HS-27A (cell line): ENCODE results near the gene H3-3A.

Source experiments
- DNase-seq: peaks from one replicate; pipeline ENCODE4 v3.0.0-alpha.2; 2012; ENCODE audit warnings: low read depth, missing footprints

H3-3A gene

GRCh38 chr1:226062558-226063223, at the start of gene H3-3A:
H3-3A (plus strand) TSS chr1:226062716; CDS start chr1:226064352, 1,636 bp downstream.
- peak; percentile 50 for DNase-seq

DNA sequence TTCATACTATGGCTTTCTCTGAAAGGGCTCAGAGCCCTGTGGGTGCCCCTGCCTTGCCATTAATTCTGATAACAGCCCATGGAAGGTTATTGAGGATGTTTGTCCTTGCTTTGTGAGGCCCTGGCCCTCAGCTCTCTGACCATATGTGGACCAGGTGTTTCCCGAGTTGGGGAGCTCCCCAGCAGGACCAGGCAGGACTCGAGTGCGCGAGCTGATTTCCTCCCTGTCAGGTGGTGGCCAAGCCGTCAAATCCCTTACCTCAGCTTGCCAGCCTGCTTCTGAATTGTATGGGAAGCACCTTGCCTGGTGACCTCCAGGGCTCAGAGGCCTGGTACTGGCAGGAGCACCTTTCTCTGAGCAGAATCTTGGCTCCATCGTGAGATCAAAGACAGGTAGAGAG, 45.4 kb upstream of the H3-3A start:
- no peak for DNase-seq

DNA sequence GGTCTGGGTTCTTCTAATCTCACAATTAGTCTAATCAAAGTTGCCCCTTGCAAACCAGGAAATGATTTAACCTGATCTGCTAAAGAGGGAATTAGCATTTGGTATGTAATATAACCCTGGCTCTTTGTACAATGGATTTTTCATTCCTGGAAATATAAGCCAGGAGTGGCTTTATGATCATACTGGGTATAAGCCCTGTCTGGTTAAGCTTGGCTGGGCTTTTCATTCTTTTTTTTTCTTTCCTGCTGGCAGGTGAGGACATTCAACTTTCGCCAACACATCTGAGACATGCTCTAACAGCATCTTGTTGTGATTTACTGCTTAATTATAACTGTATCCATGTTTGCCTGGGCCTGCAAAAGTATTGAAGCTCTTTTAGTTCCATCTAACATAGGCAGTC, 42.9 kb upstream of the H3-3A start:
- DNase-seq = no peak

DNA sequence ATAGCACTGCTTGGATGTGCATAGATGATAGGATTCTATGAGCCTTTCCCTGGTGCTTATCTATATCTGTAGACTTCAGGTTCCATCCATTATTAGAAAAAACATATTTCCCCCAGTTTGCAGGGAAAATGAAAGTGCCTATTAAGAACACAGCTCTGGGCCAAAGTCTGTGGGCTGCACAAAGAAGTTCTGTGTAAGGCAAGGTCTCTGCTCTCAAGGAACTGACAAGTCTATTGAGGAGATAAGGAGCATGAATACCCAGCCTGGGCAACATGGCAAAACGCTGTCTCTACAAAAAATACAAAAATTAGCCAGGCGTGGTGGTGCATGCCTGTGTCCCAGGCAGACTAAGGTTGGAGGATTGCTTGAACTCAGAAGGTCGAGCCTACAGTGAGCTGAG, 41.1 kb upstream of the H3-3A start:
- DNase-seq = no peak

- DNase-seq = no peak
Measured at GRCh38 chr1:226021801-226022200, 40.7 kb upstream of the H3-3A start.

DNA sequence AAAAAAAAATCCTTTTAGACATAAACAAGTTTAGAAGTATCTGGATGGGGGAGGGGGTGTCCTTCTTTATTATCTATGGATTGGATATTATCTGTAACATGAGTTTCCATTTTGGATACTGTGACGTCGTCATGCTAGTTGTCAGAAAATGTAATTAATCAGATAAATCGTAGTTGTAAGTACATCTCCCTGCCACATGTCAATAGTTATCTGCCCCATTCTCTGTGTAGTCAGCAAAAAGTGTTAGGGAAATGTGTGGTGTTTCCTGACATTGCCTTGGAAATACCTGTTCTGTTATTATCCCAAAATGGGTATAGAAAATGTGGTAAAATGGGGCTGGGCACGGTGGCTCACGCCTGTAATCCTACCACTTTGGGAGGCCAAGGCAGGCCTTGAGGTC, 38.8 kb upstream of the H3-3A start:
- no peak for DNase-seq

DNA sequence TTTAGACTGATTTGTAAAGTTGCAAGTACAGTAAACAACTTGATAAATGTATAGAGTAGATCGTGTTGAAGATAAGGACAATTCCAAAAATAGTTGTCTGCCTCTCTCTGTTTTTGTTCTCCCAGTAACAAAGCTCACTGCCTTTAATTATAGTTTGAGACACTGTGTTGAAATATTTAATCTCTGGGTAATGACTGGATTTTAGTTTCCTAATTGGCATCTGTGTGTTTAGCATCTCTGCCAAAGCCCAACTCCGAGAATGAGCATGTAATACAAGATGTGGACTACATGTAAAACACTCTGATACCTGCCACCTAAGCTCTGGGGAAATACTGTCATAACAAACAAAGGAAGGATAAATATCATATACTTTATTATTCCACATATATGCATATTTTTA, 35.7 kb upstream of the H3-3A start:
- DNase-seq = no peak

- DNase-seq = no peak
Measured at GRCh38 chr1:226027538-226028217, 34.8 kb upstream of the H3-3A start.

DNA sequence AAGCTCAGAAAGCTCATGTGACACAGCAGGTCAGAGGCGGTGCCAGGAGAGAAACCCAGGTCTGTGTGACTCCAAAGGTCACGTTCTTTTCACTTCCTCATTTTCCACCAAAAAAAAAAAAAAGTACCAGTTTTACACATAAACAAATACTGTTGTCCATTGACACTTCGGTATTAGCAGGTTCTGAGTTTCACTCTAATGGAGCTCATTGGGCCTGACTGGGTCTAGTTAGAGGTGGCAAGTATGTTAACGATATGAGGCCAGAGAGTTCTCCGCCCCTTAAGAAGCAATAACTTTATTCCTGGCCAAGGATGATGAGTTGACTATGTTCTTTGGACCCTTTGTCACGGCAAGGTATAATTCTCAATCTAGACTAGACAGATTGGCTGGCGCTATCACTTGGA, 33.4 kb upstream of the H3-3A start:
- DNase-seq = no peak

- DNase-seq = no peak
Measured at GRCh38 chr1:226029568-226030225, 32.8 kb upstream of the H3-3A start.

DNA sequence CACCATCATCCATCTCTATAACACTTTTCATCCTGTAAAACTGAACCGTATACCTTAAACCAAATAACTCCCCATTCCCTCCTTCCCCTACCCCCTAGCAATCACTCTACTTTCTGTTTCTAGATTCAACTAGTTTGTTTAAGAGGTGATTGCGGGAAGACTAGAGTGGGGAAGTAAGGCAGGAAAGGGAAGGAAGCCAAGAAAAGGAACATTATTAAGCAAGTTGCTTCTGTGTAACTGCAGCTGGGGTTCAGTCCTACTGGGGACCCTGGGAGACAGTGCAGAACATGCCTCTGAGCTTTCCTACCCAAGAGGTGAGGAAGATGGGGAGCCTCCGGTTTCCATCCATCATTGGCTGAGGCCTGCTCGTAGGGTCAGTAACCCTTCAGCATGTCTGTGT, 28.9 kb upstream of the H3-3A start:
- DNase-seq = no peak

DNA sequence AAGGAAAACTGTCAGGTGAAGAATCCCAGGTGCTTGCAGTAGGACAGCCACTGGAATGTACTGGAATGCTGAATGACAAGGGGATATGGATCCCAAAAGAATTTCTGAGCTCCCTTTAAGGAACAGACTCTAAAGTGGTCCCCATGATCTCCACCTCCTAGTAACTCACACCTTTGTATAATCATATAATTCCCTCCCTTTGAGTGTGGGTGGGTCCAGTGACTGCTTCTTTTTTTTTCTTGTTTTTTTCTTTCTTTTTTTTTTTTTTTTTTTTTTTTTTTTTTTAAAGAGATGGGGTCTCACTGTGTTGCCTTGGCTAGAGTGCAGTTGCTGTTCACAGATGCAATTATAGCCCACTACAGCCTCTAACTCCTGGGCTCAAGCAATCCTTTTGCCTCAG, 28.5 kb upstream of the H3-3A start:
- no peak for DNase-seq

DNA sequence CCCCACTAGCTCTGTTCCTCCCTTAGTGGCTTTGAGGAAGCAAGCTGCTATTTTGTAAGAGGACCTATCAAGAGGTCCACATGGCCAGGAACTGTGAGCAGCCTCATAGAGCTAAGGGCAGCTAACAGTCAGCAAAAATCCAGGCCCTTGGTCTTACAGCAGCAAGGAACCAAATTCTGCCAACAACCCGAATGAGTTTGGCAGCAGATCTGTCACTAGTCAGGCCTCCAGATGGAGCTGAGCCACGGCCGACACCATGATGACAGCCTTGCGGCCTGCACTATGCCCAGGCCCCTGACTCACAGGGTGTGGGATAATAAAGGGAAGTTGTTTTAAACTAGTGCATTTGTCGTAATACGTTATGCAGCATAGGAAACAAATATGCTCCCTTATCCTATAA, 28.0 kb upstream of the H3-3A start:
- DNase-seq = no peak

GRCh38 chr1:226035915-226036314, 26.6 kb upstream of the H3-3A start:
- no peak for DNase-seq

DNA sequence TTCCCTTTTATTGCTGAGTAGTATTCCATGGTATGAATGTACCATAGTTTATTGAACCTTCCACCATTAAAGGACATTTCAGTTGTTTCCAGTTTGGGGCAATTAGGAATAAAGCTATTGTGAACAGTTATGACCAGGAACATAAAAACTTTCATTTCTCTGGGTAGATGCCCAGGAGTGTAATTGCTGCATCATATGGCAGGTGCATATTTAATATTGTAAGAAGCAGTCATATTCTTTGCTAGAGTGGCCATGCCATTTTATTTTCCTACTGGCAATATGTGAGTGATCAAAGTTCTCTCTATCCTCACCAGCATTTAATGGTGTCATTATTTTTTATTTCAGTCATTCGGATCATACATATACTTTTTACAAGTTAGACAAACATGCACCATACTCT, 23.9 kb upstream of the H3-3A start:
- DNase-seq = no peak

DNA sequence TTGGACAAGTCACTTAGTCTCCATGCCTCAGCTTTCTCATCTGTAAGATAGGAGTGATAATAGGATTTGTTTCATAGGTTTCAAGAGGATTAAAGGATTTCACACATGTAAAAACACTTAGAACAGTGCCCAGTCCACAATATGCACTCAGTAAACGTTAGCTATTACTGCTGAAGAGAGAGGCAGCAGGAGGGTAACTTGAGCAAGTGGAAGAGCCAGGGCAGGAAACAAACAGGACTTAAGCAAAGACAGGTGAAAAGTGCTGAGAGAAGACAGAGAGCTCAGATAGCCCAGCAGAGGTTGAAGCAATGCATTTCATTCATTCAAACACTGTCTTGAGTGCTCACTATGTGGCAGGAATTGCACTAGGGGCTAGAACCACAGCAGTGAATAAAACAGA, 21.1 kb upstream of the H3-3A start:
- no peak for DNase-seq

DNA sequence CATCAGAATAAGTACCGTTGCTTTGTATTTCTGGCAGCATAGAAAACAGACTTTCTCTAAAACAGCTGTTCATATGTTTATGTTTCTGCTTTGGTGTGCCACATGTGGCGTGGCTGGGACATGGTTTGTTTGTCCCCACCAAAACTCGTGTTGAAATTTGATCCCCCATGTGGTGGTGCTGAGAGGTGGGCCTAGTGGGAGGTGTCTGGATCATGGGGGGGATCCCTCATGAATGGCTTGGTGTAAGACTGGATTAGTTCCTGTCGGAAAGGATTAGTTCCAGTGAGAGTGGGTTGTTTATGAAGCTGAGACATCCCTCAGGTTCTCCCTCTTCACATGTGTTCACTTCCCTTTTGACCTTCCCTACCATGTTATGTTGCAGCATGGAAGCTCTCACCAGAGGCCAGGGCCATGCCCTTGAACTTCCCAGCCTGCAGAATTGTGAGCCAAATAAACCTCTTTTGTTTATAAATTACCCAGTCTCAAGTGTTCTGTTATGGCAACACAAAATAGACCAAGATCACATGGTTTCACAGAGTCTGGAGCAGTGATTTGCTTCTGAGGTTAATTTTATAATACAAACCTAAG, 17.9 kb upstream of the H3-3A start:
- DNase-seq = no peak

DNA sequence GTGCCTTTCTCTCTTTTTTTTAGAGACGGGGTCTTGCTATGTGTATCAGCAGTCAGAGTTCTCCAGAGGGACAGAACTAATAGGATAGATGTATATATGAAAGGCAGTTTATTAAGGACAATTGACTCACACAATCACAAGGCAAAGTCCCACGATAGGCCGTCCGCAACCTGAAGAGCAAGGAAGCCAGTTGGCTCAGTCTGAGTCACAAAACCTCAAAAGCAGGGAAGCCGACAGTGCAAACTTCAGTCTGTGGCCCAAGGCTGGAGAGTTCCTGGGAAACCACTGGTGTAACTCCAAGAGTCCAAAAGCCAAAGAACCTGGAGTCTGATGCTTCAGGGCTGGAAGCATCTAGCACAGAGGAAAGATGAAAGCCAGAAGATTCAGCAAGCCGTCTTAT, 16.3 kb upstream of the H3-3A start:
- no peak for DNase-seq

GRCh38 chr1:226047495-226047894, 15.0 kb upstream of the H3-3A start:
- DNase-seq = no peak

- DNase-seq = no peak
Measured at GRCh38 chr1:226048886-226049285, 13.6 kb upstream of the H3-3A start.

DNA sequence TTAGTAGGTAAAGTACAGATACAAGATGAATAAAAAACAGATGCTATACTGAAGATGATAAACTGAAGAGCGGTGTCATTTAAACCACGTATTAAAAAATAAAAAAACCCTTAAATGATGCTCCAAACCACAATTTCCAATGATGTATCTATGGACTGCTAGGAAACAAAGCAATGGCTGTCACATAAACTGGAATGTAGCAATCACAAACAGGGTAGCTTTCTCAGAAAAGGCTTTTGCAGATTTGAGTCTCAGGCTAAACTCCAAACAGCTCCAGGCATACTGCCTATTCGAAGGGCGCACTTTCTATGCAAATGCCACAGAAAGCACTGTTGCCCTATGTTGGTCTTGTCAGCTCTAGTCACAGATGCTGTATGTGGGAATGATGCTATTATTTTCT, 12.4 kb upstream of the H3-3A start:
- DNase-seq = no peak

- no peak for DNase-seq
Measured at GRCh38 chr1:226051365-226051764, 11.2 kb upstream of the H3-3A start.

DNA sequence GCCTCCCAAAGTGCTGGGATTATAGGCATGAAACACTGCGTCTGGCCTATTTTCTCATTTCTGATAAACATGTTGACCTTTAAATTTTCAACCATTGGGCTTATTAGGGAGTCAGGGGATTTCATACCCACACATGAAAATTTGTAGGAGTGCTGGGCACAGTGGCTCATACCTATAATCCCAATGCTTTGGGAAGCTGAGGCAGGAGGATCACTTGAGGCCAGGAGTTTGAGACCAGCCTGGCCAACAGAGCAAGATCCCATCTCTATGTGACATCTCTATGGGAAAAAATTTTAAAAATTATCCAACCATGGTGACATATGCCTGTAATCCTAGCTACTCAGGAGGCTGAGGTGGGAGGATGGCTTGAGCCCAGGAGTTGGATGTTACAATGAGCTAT, 10.5 kb upstream of the H3-3A start:
- DNase-seq = no peak
